IPS-NIHi11 (cell line): ENCODE data around the gene LBHD2.

Experiments used
- DNase-seq: peaks from one replicate; pipeline ENCODE4 v3.0.0; 2012; ENCODE audit warnings: mixed read lengths, low spot score

The LBHD2 gene

DNA sequence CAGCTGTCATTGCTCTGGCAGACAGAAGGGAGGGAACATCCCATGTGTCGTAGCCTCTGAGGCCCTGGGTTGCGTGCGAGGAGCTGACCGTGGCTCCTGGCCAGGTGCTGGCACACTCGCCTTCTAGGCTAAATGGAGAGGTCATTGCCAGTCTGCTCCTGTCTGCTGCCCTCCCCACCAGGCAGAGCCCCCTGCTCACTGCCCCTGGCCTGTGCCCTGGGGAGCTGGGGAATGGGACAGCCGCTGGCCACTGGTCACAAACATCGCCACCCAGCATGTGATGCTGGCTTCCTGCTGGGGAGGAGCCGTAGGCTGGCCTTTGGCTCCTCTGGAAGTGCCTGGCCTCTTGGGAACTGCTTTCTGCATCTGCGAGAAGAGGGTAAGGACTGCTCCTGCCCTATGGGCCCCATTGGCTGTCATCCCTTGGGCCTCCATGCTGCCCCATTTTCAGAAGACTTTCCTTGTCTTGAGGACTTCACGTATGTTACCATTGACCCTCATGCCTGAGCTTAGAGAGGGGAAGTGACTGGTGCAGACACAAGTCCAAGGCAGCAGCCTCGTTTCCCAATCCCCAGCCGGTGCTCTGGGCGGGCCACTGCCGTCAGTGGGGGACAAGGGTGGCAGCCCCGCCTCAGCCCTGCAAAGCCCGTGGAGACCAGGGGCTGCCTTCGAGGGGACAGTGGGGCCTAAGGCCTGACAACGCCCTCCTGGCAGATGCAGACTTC is 37.3 kb downstream of the LBHD2 start:
- DNase-seq = no peak

GRCh38 chr14:103121846-103122584 is 38.0 kb downstream of the LBHD2 start:
- peak; percentile 56 for DNase-seq

- no peak for DNase-seq
These were observed 38.6 kb downstream of the LBHD2 start for GRCh38 chr14:103122585-103122946.

GRCh38 chr14:103122947-103123633 is 39.1 kb downstream of the LBHD2 start, which contains the start of gene TNFAIP2:
TSS of gene TNFAIP2 (plus strand) at chr14:103123461. CDS start at chr14:103126458, 2,997 bp downstream.
- peak; percentile 70 for DNase-seq

- peak; percentile 69 for DNase-seq
These were observed 39.9 kb downstream of the LBHD2 start for GRCh38 chr14:103123634-103124500.

DNA sequence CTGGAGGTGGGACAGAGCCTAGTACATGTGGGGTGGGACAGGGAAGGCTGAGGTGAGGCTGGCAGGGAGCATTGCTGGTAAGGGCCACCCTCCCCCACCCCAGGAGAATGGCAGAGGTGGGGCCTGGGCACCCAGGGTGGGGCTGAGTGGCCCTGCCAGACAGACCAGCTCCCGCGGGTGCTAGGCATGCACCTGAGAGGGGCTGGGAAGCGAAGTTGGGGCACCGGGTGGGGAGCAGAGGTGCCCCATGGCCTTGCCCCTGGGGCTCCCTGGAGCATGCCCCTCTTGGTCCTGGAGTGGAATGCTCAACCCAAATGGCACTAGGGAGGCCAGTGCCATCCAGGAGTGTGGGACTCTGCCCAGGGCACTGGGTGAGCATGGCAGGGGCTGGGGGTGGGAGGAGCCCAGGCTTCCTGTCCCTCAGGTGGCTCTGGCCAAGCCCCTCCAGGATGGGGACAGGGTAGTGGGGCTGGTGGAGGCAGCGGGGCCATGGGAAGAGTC is 40.5 kb downstream of the LBHD2 start:
- no peak for DNase-seq

DNA sequence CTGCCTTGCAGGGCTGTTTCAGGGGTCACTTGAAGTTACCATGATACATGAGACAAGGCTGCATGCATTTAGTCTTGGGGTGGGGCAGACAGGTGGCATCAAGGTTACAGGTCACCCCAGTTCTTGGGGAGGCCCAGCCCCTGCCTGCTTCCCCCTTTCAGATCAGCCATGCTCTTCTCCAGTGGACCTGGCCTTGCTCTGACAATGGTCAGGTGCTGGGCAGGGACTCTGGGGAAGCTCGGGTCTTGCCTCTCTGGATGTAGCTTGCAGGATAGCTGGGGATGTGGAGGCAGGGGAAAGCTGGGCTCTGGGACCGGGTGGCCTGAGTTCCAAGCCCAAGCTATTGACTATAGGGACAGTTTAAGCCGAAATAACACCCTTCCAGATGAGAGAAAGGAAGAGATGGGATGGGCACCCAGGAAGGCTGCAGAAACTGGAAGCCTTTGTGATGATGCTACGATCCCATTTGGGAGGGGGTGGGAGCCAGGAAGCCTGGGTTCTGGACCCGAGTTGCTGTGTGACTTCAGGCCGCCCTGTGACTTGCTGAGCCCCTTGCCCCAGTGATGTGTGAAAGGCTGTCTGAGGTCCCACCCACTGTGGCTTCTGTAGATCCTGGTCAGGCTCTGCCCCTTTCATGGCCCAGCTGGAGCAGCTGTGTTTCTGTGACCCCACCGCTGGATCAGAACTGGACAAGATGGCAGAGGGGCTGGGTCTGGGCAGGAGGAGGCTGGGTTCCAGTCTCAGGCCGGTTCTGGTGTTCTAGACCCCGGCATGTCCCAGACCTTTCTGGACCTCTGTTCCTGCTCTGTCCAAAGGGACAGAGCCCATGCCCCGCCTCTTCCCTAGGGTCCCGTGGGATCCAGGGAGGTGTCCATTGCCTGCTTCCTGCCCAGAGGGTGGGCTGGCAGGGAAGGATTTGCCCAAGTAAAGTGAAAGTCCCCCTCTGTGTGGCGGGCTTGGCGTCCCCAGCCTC is 41.4 kb downstream of the LBHD2 start:
- no peak for DNase-seq

DNA sequence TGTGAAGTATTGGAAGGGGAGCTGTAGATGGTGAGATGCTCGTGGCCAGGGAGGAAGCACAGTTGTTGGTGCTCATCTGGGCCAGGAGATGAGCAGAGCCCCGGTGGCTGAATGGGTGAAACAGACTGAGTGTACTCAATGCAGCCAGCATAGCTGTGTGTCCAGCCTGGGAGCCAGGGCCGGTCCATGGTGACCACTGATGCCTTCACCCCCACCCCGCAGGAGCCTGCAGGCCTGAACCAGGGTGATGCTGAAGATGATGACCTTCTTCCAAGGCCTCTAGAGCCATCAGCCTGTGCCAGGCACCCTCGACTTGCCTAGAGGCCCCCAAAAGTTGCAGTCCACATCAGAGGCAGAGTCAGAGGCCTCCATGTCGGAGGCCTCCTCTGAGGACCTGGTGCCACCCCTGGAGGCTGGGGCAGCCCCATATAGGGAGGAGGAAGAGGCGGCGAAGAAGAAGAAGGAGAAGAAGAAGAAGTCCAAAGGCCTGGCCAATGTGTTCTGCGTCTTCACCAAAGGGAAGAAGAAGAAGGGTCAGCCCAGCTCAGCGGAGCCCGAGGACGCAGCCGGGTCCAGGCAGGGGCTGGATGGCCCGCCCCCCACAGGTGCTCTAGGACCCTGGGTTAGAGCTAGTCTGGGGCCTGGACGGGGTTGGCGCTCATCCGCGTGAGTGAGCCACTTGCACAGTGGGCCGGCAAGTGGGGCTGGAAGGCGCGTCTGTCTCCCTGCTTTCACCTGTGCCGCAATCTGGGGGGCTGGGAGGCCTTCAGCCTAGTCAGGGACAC is 42.3 kb downstream of the LBHD2 start:
- DNase-seq = no peak

DNA sequence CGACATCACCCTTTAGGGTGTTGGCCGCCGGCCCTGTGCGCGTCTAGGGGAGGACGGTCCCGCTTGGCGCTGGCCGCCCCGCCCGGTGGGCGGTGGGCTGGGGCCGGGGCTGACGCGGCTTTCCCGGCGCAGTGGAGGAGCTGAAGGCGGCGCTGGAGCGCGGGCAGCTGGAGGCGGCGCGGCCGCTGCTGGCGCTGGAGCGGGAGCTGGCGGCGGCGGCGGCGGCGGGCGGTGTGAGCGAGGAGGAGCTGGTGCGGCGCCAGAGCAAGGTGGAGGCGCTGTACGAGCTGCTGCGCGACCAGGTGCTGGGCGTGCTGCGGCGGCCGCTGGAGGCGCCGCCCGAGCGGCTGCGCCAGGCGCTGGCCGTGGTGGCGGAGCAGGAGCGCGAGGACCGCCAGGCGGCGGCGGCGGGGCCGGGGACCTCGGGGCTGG is 42.9 kb downstream of the LBHD2 start:
- peak; percentile 87 for DNase-seq

GRCh38 chr14:103127356-103127755 is 43.3 kb downstream of the LBHD2 start:
- no peak for DNase-seq

DNA sequence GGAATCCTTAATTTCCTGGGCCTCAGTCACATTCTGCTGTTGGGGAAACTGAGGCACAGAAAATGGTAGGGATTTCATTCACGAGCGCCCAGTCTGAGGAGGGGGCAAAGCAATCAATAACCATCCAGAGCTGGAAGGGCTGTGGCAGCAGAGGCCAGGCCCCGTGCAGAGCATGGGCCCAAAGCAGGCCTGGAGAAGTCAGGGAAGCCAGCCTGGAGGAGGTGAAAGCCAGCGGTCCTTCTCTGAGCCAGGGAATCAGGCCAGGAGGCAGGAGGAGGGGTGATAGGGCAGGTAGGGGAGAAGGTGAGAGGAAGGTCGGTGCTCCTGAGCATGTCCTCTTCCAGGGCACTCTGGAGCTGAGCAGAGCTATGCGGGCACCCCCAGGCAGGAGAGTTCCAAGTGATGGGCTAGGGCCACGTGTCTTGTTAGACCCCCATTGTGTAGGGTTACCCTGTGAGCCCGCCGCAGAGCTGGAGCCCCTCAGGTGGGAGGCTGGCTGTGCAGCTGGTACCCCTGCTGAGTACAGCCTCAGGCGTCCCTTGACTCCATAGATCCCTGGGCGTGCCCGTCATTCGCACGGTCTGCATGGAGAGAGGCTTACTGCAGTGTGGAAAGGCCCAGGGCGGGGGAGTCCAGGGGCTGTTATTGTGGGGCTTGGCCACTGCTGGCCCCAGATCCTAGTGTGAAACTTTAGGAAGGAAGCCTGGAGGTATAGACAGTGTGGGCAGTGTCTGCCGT is 44.0 kb downstream of the LBHD2 start:
- no peak for DNase-seq

DNA sequence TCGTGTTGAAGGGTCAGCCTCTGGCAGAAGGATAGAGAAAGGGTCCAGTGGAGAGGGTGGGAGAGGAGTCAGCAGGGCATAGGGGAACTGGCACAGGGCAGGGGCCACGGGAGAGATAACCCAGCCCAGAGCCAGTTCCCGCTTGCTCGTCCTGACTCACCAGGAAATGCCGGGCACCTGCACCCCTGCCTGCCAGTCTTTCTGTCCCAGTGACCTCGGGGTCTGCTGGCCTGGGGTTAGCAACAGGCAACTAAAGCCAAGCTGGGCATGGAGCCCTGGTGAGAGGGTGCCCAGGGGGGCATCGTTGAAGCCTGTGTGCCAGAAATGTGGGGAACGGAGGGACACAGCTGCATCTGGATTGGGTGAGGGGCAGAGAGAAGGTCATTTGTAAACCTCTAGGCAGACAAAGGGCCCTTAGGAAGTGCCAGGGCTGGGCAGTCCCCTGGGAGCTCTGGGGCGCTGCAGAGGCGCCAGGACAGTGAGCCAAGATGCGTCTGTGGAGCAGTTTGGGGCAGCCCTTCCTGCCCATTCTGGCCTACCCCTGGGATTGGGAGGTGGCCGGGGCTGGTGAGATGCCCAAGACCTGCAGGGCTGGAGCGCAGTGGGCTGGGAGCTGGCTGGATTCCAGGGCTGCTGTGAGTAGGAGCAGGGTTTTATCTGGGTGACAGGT is 44.8 kb downstream of the LBHD2 start:
- DNase-seq = no peak

DNA sequence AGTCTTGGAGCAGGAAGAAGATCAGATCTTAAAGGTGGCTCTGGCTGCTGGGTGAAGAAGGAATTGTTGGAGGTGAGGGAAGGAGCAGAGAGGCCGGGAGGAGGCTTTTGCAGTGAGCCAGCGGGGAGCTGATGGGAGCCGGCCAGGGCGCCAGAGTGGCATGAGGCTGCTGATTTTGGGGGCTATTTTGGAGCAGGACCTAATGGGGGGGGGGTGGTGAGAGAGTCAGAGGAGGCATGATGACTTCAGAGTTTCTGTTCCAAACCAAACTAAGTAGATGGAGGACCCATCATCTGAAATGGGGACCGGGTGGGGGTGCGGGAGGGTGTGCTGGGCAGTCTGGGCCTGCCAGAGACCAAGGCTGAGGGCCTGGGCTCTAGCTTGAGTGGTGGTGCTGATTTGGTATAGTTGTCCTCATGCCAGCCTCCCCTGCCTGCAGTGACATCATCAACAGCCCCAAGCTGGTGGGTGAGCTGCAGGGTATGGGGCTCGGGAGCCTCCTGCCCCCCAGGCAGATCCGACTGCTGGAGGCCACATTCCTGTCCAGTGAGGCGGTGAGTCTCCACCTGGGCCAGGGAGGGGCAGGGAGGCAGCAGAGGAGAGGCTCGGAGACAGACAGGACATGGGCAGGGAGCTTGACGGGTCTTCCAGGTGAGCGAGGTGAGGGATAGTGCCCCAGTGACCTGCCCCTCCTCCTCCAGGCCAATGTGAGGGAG is 45.4 kb downstream of the LBHD2 start:
- DNase-seq = no peak

GRCh38 chr14:103130017-103130764 is 46.2 kb downstream of the LBHD2 start:
- no peak for DNase-seq

- DNase-seq = no peak
These were observed 47.0 kb downstream of the LBHD2 start for GRCh38 chr14:103130965-103131364.

DNA sequence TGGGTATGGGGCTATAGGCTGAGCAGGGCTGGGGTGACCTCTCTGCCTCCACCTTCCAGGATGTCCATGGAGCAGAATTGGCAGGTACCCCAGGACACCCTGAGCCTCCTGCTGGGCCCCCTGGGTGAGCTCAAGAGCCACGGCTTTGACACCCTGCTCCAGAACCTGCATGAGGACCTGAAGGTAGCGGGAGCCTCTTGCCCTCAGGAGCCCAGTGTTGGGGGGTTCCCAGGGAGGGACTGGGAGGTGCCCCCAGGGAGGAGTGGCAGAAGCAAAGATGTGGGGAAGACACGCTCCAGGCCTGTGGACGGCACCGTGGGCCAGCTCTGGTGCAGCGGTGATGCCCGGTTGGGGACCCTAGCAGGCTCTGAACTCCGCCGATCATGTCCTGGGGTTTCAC is 47.6 kb downstream of the LBHD2 start:
- DNase-seq = no peak
